Measurements from ENCODE around the gene CREB5.
A peak's percentile ranks its signal among the peaks of the same experiment; 100 is the strongest.

The CREB5 gene

DNA sequence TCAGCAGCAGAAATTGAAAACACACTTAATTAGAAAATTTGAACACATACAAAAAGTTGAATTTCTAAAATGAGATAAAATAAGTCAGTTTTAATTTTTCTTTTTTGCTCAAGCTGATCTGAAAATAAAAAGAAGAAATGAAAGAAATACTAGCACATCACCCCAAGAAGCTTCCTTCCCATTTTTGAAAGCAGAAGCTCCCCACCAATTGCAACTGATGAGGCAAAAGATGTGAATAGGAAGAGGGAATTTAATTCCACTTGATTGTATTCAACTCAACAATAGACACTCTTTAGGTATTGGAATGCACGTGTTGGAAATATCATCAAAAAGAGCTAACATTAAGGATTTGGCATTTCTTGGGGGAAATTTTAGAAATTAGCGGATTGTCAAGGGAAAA, 370.0 kb downstream of the CREB5 start:
- no peak for TF ChIP-seq TAF1 (IDR thresholded peaks at IDR 0.05; ENCODE audit: borderline replicate concordance, insufficient read depth, low read length)
- no peak for TF ChIP-seq FOXP2 (optimal IDR thresholded peaks at IDR 0.05; ENCODE audit: borderline replicate concordance, extremely low read depth, extremely low read length, insufficient read depth)
- TF ChIP-seq, protein P1, sequence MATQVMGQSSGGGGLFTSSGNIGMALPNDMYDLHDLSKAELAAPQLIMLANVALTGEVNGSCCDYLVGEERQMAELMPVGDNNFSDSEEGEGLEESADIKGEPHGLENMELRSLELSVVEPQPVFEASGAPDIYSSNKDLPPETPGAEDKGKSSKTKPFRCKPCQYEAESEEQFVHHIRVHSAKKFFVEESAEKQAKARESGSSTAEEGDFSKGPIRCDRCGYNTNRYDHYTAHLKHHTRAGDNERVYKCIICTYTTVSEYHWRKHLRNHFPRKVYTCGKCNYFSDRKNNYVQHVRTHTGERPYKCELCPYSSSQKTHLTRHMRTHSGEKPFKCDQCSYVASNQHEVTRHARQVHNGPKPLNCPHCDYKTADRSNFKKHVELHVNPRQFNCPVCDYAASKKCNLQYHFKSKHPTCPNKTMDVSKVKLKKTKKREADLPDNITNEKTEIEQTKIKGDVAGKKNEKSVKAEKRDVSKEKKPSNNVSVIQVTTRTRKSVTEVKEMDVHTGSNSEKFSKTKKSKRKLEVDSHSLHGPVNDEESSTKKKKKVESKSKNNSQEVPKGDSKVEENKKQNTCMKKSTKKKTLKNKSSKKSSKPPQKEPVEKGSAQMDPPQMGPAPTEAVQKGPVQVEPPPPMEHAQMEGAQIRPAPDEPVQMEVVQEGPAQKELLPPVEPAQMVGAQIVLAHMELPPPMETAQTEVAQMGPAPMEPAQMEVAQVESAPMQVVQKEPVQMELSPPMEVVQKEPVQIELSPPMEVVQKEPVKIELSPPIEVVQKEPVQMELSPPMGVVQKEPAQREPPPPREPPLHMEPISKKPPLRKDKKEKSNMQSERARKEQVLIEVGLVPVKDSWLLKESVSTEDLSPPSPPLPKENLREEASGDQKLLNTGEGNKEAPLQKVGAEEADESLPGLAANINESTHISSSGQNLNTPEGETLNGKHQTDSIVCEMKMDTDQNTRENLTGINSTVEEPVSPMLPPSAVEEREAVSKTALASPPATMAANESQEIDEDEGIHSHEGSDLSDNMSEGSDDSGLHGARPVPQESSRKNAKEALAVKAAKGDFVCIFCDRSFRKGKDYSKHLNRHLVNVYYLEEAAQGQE (IDR thresholded peaks at IDR 0.05; ENCODE audit: insufficient read depth in 1 of 2, low read depth in 2 of 2, low read length in 2 of 2) = no peak
- no peak for TF ChIP-seq SIN3A (IDR thresholded peaks at IDR 0.05; ENCODE audit: borderline replicate concordance, insufficient read depth, low read length)
- TF ChIP-seq POLR2AphosphoS5 (IDR thresholded peaks at IDR 0.05; ENCODE audit: low read depth, low read length) = no peak

DNA sequence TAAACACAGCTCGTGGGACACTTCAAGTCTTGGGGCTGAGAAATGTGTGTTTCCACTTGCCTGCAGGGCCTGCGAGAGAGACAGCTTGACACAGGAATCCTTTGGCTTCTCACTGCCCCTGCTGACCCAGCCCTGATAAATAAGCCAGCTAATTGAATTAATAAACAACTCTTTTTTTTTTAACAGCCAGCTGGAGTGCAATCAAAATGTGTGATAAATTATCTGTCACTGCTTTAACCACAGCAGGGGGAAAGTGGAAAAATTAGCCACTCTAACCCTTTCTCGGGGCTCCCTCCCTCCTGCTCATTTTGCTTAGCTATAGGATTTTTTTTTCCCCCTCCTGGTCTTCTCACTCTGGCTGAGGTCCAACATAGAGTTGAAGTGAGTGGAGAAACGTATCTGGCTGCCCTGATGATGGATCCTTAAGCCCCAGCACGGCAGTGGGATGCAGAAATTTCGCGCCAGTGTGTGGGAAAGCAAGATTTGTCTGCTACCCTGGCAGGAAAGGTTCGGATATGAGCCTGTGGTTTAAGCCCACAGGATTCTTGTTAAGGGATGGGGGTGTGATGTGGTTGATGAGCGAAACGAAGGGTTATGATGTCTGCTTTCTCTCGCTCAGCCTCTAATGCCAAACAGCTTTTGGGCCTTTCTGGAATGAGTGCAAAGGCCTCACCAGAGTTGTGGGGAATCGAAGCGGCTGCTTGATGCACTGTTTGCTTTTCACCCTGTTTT, 372.0 kb downstream of the CREB5 start:
- TF ChIP-seq FOXP2 (optimal IDR thresholded peaks at IDR 0.05; ENCODE audit: borderline replicate concordance, extremely low read depth, extremely low read length, insufficient read depth) = peak; percentile 85
- TF ChIP-seq, protein P1 (IDR thresholded peaks at IDR 0.05; ENCODE audit: insufficient read depth in 1 of 2, low read depth in 2 of 2, low read length in 2 of 2) = 0 out of 4 replicates have a peak, but pooled peaks of 1 of the 2 experiments have one; percentile 3
- peak; percentile 63 for TF ChIP-seq POLR2AphosphoS5 (IDR thresholded peaks at IDR 0.05; ENCODE audit: low read depth, low read length)
- peak; percentile 87; the same call in 1 of the 2 replicates for TF ChIP-seq SIN3A (IDR thresholded peaks at IDR 0.05; ENCODE audit: borderline replicate concordance, insufficient read depth, low read length)
- TF ChIP-seq TAF1 (IDR thresholded peaks at IDR 0.05; ENCODE audit: borderline replicate concordance, insufficient read depth, low read length) = no peak

DNA sequence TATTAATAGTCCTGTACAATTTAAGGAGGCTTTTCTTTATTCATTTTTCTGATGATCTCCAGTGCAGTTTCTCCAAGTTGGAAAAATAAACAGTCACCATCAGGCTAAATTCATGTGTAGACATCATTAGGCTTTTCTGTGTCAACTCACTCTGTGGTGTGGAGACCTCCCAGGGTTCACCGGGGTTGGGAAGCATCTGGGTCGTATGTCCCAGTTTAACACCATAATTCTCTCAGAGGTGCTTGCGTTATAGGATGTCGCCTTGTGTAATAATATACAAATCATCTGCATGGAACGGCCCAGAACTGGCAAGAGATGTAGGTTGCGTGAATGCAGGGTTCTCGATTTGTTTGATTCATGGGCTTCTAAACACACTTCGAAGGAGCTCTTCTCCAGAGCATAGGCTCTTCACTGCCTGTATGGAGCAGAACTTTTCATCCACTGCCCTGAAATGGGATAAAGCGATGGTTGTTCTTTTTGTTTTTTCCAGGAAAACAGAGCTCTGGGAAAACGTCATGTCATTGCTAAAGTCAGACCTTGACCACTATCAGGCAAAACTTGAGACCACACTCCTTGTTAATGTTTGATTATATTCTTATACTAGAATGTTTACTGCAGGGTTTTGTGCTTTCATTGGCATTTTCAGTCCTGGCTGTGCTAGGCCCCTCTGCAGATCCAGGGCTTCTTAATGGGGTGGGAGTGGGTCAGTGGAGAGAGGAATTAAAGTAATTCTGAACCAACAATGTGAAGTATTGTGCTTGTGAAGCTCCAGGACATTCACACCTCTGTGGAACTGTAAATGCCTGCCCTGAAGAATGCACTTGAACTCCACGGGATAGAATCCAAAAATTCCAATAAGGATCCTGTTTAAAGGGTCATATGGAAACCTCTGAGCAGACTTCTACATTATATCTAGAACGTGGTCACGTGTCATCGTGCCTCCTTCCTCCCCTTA, 373.0 kb downstream of the CREB5 start:
- TF ChIP-seq POLR2AphosphoS5 (IDR thresholded peaks at IDR 0.05; ENCODE audit: low read depth, low read length) (no peak), SIN3A (IDR thresholded peaks at IDR 0.05; ENCODE audit: borderline replicate concordance, insufficient read depth, low read length) (no peak), FOXP2 (optimal IDR thresholded peaks at IDR 0.05; ENCODE audit: borderline replicate concordance, extremely low read depth, extremely low read length, insufficient read depth) (no peak)
- TF ChIP-seq, protein P1 (IDR thresholded peaks at IDR 0.05; ENCODE audit: insufficient read depth in 1 of 2, low read depth in 2 of 2, low read length in 2 of 2) = no peak

DNA sequence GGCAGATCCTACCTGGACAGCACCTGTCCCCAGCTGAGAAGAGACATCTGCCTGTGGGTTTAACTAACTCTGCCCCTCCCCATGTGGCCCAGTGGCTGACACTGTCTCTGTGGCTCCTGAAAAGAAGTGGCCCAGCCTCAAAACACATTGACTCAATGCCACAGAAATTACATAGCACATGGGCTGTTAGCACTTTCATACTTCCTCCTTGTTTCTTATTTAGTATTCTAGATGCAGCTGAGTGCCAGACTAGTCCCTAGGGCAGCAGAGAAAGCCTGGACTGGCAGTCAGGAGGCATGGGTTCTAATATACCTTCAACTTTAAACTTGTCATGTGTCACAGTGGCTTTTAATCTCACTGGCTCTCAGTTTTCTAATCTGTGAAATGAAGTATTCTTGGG, 374.8 kb downstream of the CREB5 start:
- TF ChIP-seq FOXP2 (optimal IDR thresholded peaks at IDR 0.05; ENCODE audit: borderline replicate concordance, extremely low read depth, extremely low read length, insufficient read depth) = no peak

DNA sequence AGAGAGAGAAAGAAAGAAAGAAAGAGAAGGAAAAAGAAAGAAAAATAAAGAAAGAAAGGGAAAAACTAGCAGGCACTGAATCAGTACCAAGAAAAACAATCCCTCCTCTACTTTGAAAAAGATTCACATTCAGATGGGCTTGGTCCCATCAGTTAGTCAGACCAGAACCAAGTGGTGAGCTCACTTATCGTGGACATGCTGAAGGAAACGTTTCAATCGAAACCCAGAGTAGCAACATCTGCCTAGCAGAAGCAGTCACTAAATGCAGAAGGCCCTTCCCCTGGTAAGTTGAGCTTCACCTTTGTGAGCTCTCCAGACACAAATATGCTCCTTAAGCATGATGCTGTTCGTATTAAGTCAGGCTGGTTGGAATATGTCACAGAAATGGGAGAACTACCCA, 378.1 kb downstream of the CREB5 start:
- TF ChIP-seq SIN3A (IDR thresholded peaks at IDR 0.05; ENCODE audit: borderline replicate concordance, insufficient read depth, low read length) = no peak

DNA sequence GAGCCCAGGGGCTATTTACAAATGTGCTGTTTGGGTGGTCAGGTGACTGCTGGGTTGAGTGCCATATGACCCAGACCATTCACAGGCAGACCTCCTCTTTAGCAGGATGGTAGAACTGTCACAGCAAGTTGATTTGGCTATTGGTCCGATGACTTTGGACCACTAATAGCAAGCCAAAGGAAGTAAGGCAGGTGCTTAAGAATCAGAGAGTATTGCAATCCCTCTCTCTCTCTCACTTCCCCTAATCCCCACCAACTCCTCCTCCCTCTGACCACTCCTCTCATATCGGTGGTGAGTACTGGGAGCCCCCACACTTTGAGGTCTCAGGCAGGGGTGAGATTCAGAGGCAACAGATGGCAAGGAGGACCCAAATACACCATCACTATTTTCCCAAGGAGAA, 380.5 kb downstream of the CREB5 start:
- TF ChIP-seq TAF1 (IDR thresholded peaks at IDR 0.05; ENCODE audit: borderline replicate concordance, insufficient read depth, low read length) = no peak
- no peak for TF ChIP-seq FOXP2 (optimal IDR thresholded peaks at IDR 0.05; ENCODE audit: borderline replicate concordance, extremely low read depth, extremely low read length, insufficient read depth)
- TF ChIP-seq SIN3A (IDR thresholded peaks at IDR 0.05; ENCODE audit: borderline replicate concordance, insufficient read depth, low read length) = no peak
- TF ChIP-seq, protein P1 (IDR thresholded peaks at IDR 0.05; ENCODE audit: insufficient read depth in 1 of 2, low read depth in 2 of 2, low read length in 2 of 2) = no peak
- TF ChIP-seq POLR2AphosphoS5 (IDR thresholded peaks at IDR 0.05; ENCODE audit: low read depth, low read length) = no peak
